GM10266 (cell line): Measurements from ENCODE around the gene CCDC171.

Experiments
- DNase-seq: peaks from one replicate; pipeline ENCODE4 v3.0.0; 2012; ENCODE audit errors: extremely low spot score
- CTCF ChIP-seq: IDR thresholded peaks from 2 replicates; pipeline ENCODE4 v1.5.1; 2012; ENCODE audit warnings: mild to moderate bottlenecking, low read depth; ENCODE audit not compliant: control insufficient read depth, insufficient read depth; ENCODE audit errors: missing control alignments

Gene CCDC171

GRCh38 chr9:15606643-15607472, 54.0 kb downstream of the CCDC171 start:
- peak; percentile 49 for TF ChIP-seq CTCF
- DNase-seq: peak; percentile 40

GRCh38 chr9:15612962-15613361, 60.1 kb downstream of the CCDC171 start:
- no peak for TF ChIP-seq CTCF
- no peak for DNase-seq

GRCh38 chr9:15617782-15618181, 64.9 kb downstream of the CCDC171 start:
- TF ChIP-seq CTCF: no peak

GRCh38 chr9:15618540-15619331, 65.9 kb downstream of the CCDC171 start:
- DNase-seq: no peak
- no peak for TF ChIP-seq CTCF

More at GRCh38 chr9:15617782-15618181, 64.9 kb downstream of the CCDC171 start:
- no peak for DNase-seq

- TF ChIP-seq CTCF: peak; percentile 32
- no peak for DNase-seq
Observed at GRCh38 chr9:15622318-15622971, 69.6 kb downstream of the CCDC171 start.

- DNase-seq: no peak
- TF ChIP-seq CTCF: no peak
Observed at GRCh38 chr9:15635752-15636151, 82.9 kb downstream of the CCDC171 start.
